NB4 (cell line): ENCODE results near the gene GOLT1A.

Source experiments
- CTCF ChIP-seq: IDR thresholded peaks from one replicate; pipeline ENCODE4 v1.5.1; 2012; ENCODE audit warnings: low read depth, low read length
- MAX ChIP-seq: IDR thresholded peaks from 2 replicates; pipeline ENCODE4 v1.6.1; 2011; ENCODE audit warnings: low read depth, low read length
- POLR2A ChIP-seq: IDR thresholded peaks from 2 replicates; pipeline ENCODE4 v1.6.1; 2011; ENCODE audit warnings: mild to moderate bottlenecking; ENCODE audit not compliant: insufficient read length; ENCODE audit errors: extremely low read depth

- TF ChIP-seq POLR2A (no peak), CTCF (no peak), MAX (no peak)
Observed at GRCh38 chr1:204261266-204261665, 47.5 kb upstream of the GOLT1A start.
